ENCODE results near the gene COL6A5.

The COL6A5 gene

GRCh38 chr3:130529486-130530215 is 184.2 kb downstream of the COL6A5 start:
- no peak overlapping the region for H3K4me3 ChIP-seq (ENCODE audit: low read depth, low read length)
- TF ChIP-seq CTCF (IDR thresholded peaks at IDR 0.05; ENCODE audit: low read depth, low read length, missing control alignments), result no peak
- in situ Hi-C loops (cut with HindIII; ENCODE audit: low sequenced_read_pairs), result no loop called here
- no peak for DNase-seq (ENCODE audit: low read depth)

GRCh38 chr3:130533247-130533646 is 187.8 kb downstream of the COL6A5 start:
- in situ Hi-C loops (cut with HindIII; ENCODE audit: low sequenced_read_pairs), result no loop called here
- DNase-seq (ENCODE audit: low read depth), result no peak
- TF ChIP-seq CTCF (IDR thresholded peaks at IDR 0.05; ENCODE audit: low read depth, low read length, missing control alignments), result no peak
- H3K4me3 ChIP-seq (ENCODE audit: low read depth, low read length), result no peak overlapping the region
